Large intestine (tissue), 3 donors: ENCODE data around the gene NBEAL1. TPM values are rescaled to one million over a fixed set of nuclear protein-coding genes. Genes with fewer than 3 reads are reported as not detected.

Source experiments
- DNase-seq, 2 donors: peaks; one replicate each; pipeline versions ENCODE4 v3.0.0 to v3.0.0-alpha.2; 2013
- H3K27ac ChIP-seq: one replicate; pipeline ENCODE4 v1.5.1; 2013; ENCODE audit warnings: low read length
- H3K27me3 ChIP-seq: 2 replicates; pipeline ENCODE4 v1.6.1; 2013; ENCODE audit warnings: low read length; ENCODE audit not compliant: control insufficient read depth, insufficient read depth
- H3K36me3 ChIP-seq: 2 replicates; pipeline ENCODE4 v1.6.1; 2013; ENCODE audit warnings: low read length; ENCODE audit not compliant: control insufficient read depth, insufficient read depth
- H3K4me1 ChIP-seq: one replicate; pipeline ENCODE4 v1.6.1; 2013; ENCODE audit warnings: low read length; ENCODE audit not compliant: control insufficient read depth, insufficient read depth
- H3K4me3 ChIP-seq: one replicate; pipeline ENCODE4 v1.5.1; 2013; ENCODE audit warnings: low read length
- H3K9me3 ChIP-seq: one replicate; pipeline ENCODE4 v1.6.1; 2013; ENCODE audit warnings: mild to moderate bottlenecking, low read depth, low read length, moderate library complexity; ENCODE audit not compliant: control insufficient read depth
- WGBS: methylation state at CpG from one replicate; pipeline ENCODE4 v1.1.5; 2013; ENCODE audit warnings: low lambda C conversion rate; ENCODE audit not compliant: insufficient coverage; 5-methylcytosine and 5-hydroxymethylcytosine counted together
- polyA plus RNA-seq: library from polyadenylated mRNA; unstranded; fragments of 120-200 nt; gene quantifications from one replicate; pipeline ENCODE4 v1.2.1, GENCODE V29; 2013

Gene NBEAL1
- polyA plus RNA-seq, 1 donor, result 9.8 TPM

GRCh38 chr2:203003716-203004115 is 11.0 kb upstream of the NBEAL1 start:
- WGBS, result no CpG with 5 or more reads among the region's 8 CpGs
- no peaks in the 10 kb centered on the region for H3K27me3 ChIP-seq
- H3K9me3 ChIP-seq, result no peaks in the 10 kb centered on the region
- no peak overlapping the region for H3K4me3 ChIP-seq
- H3K4me1 ChIP-seq, result peaks cover 8% of the 10 kb centered on the region
- H3K27ac ChIP-seq, result no peak overlapping the region
- no peak for DNase-seq
- H3K36me3 ChIP-seq, result no peaks in the 10 kb centered on the region

GRCh38 chr2:203016716-203017115 is 2.0 kb downstream of the NBEAL1 start:
- DNase-seq, result peak in 1 of 2 donors; percentile 54
- Histone ChIP-seq H3K27ac (peak overlapping the region; percentile 33), H3K4me1 (peaks cover 18% of the 10 kb centered on the region), H3K4me3 (peak overlapping the region; percentile 21), H3K9me3 (no peaks in the 10 kb centered on the region), H3K27me3 (no peaks in the 10 kb centered on the region), H3K36me3 (no peaks in the 10 kb centered on the region)
- WGBS, result 87% methylated on average over 2 of the region's 3 CpGs

- Histone ChIP-seq H3K4me1 (peaks cover 18% of the 10 kb centered on the region), H3K27ac (peak overlapping the region; percentile 32), H3K36me3 (no peaks in the 10 kb centered on the region), H3K9me3 (no peaks in the 10 kb centered on the region), H3K27me3 (no peaks in the 10 kb centered on the region), H3K4me3 (peak overlapping the region; percentile 13)
- no CpG with 5 or more reads among the region's 1 CpG for WGBS
- DNase-seq, result peak in 1 of 2 donors; percentile 27
Measured at GRCh38 chr2:203018181-203018580, 3.5 kb downstream of the NBEAL1 start.

DNA sequence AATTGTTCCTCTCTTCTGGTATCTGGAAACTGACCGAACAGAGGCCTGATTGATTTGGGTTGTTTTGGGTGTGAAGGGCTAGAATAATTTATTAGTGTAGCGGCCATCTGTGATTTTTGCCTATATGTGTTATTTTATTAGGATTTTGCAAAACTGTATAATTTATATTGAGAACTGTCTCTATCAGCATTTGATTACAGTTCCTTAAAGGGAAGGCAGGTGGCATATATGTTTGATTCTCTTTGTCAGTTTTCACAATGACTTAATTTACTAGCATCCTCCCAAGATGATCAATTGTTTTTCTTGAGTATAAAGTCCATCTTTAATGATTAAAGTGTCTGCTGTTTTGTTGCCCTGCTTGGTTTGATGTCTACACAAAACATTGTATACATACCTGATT is 4.5 kb downstream of the NBEAL1 start:
- no peaks in the 10 kb centered on the region for H3K27me3 ChIP-seq
- no CpG with 5 or more reads among the region's 2 CpGs for WGBS
- H3K4me3 ChIP-seq, result peak overlapping the region; percentile 13
- DNase-seq, result no peak
- H3K4me1 ChIP-seq, result peaks cover 18% of the 10 kb centered on the region
- H3K36me3 ChIP-seq, result no peaks in the 10 kb centered on the region
- H3K9me3 ChIP-seq, result no peaks in the 10 kb centered on the region
- no peak overlapping the region for H3K27ac ChIP-seq

DNA sequence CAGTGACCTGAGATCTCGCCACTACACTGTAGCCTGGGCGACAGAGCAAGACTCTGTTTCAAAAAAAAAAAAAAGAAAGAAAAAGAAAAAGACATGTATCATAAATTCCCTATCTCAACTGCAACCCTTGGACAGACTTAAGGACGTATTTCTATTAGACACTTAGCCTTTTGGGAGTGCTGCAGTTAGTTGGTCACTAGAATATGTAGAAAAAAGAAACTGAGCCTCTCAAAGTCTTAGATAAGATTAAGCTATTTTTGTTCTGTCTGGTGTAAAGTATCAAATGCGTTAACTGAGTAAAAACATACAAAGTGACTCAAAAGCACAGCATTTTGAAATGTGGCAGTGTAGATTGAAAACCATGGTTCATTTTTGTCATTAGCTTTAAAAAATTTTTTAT is 7.3 kb downstream of the NBEAL1 start:
- WGBS, result 50% methylated on average over 1 of the region's 4 CpGs
- Histone ChIP-seq H3K4me3 (no peak overlapping the region), H3K36me3 (no peaks in the 10 kb centered on the region), H3K27ac (peak overlapping the region; percentile 45), H3K4me1 (peaks cover 11% of the 10 kb centered on the region), H3K9me3 (no peaks in the 10 kb centered on the region), H3K27me3 (no peaks in the 10 kb centered on the region)
- peak in 1 of 2 donors; percentile 55 for DNase-seq

DNA sequence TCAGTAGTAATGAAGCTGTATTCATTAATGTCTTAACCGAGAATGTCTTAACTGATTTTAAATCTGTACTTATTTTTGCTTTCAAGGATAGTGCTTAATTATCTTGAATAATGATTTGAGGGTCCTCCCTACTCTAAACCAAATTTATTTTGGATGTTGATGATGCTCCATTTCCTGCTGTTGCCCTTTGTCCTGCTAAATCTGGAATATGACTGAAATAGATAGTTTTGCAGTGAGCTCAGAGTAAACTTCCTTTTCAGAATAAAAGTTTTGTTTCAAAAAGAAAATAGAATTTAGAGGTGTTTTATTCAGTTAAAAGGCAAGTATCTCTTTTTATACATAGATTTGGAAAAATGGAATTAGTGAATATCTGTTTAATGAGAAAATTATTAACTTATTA is 8.1 kb downstream of the NBEAL1 start:
- WGBS, result 60% methylated on average over 1 of the region's 1 CpG
- Histone ChIP-seq H3K9me3 (no peaks in the 10 kb centered on the region), H3K36me3 (no peaks in the 10 kb centered on the region), H3K27me3 (no peaks in the 10 kb centered on the region), H3K27ac (no peak overlapping the region), H3K4me3 (no peak overlapping the region), H3K4me1 (peaks cover 11% of the 10 kb centered on the region)
- no peak for DNase-seq

DNA sequence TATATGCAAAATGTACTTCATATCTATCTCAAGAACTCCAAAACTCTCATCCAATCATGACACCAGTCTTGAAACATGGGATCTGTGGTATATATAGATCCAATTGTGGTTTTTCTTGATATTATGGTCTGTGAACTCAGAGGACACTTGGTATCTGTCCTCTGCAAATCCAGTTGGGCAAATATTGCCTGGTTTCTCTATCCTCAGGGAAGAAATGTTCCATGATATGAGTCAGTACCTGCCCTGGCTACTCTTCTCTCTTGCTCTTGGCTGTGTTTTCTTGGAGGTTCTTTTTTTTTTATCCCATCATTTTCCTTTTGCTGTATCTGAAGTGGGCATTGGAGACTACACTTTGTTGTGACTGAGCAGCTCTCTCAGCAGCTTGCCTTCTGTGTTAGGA is 10.9 kb downstream of the NBEAL1 start:
- Histone ChIP-seq H3K4me3 (no peak overlapping the region), H3K36me3 (no peaks in the 10 kb centered on the region), H3K27me3 (no peaks in the 10 kb centered on the region), H3K4me1 (peaks cover 4% of the 10 kb centered on the region), H3K27ac (no peak overlapping the region), H3K9me3 (no peaks in the 10 kb centered on the region)
- DNase-seq, result no peak

- no peak overlapping the region for H3K27ac ChIP-seq
- no peaks in the 10 kb centered on the region for H3K4me1 ChIP-seq
- WGBS, result 100% methylated on average over 1 of the region's 2 CpGs
Measured at GRCh38 chr2:203030545-203030944, 15.9 kb downstream of the NBEAL1 start.

GRCh38 chr2:203030991-203031390 is 16.3 kb downstream of the NBEAL1 start:
- no peak overlapping the region for H3K27ac ChIP-seq
- H3K4me1 ChIP-seq, result no peaks in the 10 kb centered on the region
- H3K9me3 ChIP-seq, result no peaks in the 10 kb centered on the region
- H3K27me3 ChIP-seq, result no peaks in the 10 kb centered on the region
- no peaks in the 10 kb centered on the region for H3K36me3 ChIP-seq
- no peak for DNase-seq
- no CpG with 5 or more reads among the region's 5 CpGs for WGBS
- no peak overlapping the region for H3K4me3 ChIP-seq

More at GRCh38 chr2:203030545-203030944, 15.9 kb downstream of the NBEAL1 start:
- H3K27me3 ChIP-seq, result no peaks in the 10 kb centered on the region
- H3K9me3 ChIP-seq, result no peaks in the 10 kb centered on the region
- no peak for DNase-seq
- H3K4me3 ChIP-seq, result no peak overlapping the region
- no peaks in the 10 kb centered on the region for H3K36me3 ChIP-seq

GRCh38 chr2:203033395-203033794 is 18.7 kb downstream of the NBEAL1 start:
- Histone ChIP-seq H3K9me3 (no peaks in the 10 kb centered on the region), H3K4me1 (no peaks in the 10 kb centered on the region), H3K27me3 (no peaks in the 10 kb centered on the region), H3K4me3 (no peak overlapping the region), H3K27ac (no peak overlapping the region), H3K36me3 (no peaks in the 10 kb centered on the region)
- DNase-seq, result no peak

DNA sequence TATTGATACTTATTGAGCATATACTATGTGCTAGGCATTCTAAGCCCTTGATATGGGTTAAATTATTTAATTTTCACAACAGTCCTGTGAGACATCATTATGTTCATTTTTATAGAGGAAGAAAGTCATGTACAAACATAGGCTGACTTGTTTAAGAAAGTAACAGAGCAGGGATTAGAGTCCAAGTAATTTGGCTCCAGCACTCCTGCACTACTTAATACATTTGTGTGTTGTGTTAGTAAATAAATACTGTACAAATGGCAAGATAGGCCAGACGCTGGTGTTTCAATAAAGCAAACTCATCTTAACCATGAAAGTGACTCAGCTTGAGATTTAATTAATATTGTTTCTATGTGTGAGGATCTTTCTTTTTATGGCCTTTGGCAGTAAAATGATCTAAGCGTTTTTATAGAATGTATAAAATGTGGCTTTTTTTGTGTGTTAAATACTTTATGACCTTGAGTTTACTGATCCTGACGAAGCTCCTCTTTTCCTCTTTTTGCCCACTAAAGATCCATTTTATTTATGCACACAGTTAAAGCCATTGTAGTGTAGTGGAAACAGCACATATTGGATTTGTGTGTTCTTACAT is 21.3 kb downstream of the NBEAL1 start:
- DNase-seq, result no peak
- H3K27ac ChIP-seq, result no peak overlapping the region
- no CpG with 5 or more reads among the region's 3 CpGs for WGBS
- H3K9me3 ChIP-seq, result no peaks in the 10 kb centered on the region
- peaks cover 9% of the 10 kb centered on the region for H3K4me1 ChIP-seq
- H3K4me3 ChIP-seq, result no peak overlapping the region
- no peaks in the 10 kb centered on the region for H3K27me3 ChIP-seq
- H3K36me3 ChIP-seq, result no peaks in the 10 kb centered on the region
